BLaER1 (cell line): ENCODE measurements around the gene PRM2.

Experiments
- H3K27ac ChIP-seq: shearing (Covaris generic); formaldehyde crosslinking; 2 replicates; pipeline ENCODE4 v1.8.1; 2022
- H3K27me3 ChIP-seq: shearing (Covaris generic); formaldehyde crosslinking; 2 replicates; pipeline ENCODE4 v1.8.1; 2022
- H3K36me3 ChIP-seq: shearing (Covaris generic); formaldehyde crosslinking; 2 replicates; pipeline ENCODE4 v1.8.1; 2022
- H3K4me1 ChIP-seq: shearing (Covaris generic); formaldehyde crosslinking; 2 replicates; pipeline ENCODE4 v1.8.1; 2022
- H3K4me2 ChIP-seq: shearing (Covaris generic); formaldehyde crosslinking; 2 replicates; pipeline ENCODE4 v1.8.1; 2022
- H3K4me3 ChIP-seq: shearing (Covaris generic); formaldehyde crosslinking; 2 replicates; pipeline ENCODE4 v1.8.1; 2022
- H3K9ac ChIP-seq: shearing (Covaris generic); formaldehyde crosslinking; 2 replicates; pipeline ENCODE4 v1.8.1; 2022
- H3K9me3 ChIP-seq: shearing (Covaris generic); formaldehyde crosslinking; 2 replicates; pipeline ENCODE4 v1.8.1; 2022
- H4K20me1 ChIP-seq: shearing (Covaris generic); formaldehyde crosslinking; 2 replicates; pipeline ENCODE4 v1.8.1; 2022
- Cebpa-rat ChIP-seq: shearing (Covaris generic); IDR thresholded peaks from 2 replicates; pipeline ENCODE4 v1.8.1; 2022

The PRM2 gene

DNA sequence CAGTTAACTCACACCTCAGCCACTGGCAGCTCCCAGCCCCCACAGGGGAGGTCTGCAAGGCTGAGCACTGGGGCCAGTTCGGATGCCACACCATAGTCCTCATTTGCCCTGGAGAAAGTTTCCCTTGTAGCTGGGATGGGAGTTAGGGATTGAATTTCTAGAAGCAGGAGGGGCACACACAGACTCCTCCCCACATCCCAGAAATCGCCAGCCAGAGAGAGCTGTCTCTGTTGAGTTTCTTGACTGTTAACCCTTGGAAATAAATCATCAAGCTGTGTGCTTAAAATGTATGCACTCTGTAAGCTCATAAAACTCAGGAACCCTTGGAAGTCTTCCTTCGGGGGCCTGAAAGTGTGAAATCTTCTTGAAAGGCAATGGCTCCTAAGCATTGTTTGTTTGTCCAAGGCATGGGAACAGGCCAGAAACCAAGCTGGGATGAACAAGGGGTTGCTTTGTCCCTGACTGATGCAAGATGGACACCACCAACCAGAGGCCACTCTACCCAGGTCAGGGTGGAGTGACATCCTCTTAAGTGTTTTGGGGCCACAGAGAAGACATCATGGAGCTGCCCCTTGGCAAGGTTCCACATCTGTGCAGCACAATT, 2.5 kb downstream of the PRM2 start:
- H3K4me1 ChIP-seq, result peaks cover under 1% of the 10 kb centered on the region; the same call in 1 of the 2 replicates
- no peaks in the 10 kb centered on the region for H3K27me3 ChIP-seq
- no peaks in the 10 kb centered on the region for H3K36me3 ChIP-seq
- no peak overlapping the region for H3K4me2 ChIP-seq
- no peak overlapping the region for H3K27ac ChIP-seq
- no peaks in the 10 kb centered on the region for H3K9me3 ChIP-seq
- H3K4me3 ChIP-seq, result no peak overlapping the region
- TF ChIP-seq Cebpa-rat, result no peak
- no peaks in the 10 kb centered on the region for H4K20me1 ChIP-seq
- H3K9ac ChIP-seq, result no peak overlapping the region

- Histone ChIP-seq H3K4me1 (no peaks in the 10 kb centered on the region), H3K36me3 (no peaks in the 10 kb centered on the region), H3K9ac (no peak within 1 kb of the TSS), H3K27me3 (no peaks in the 10 kb centered on the region), H3K27ac (no peak within 1 kb of the TSS), H3K4me3 (no peak within 1 kb of the TSS), H3K9me3 (no peaks in the 10 kb centered on the region), H4K20me1 (no peaks in the 10 kb centered on the region), H3K4me2 (no peak within 1 kb of the TSS)
- TF ChIP-seq Cebpa-rat, result no peak
These were observed 3.2 kb downstream of the PRM2 start, which contains the start of gene PRM3 for GRCh38 chr16:11272921-11273720. PRM3 (minus strand) TSS chr16:11273629; CDS start chr16:11273595, 34 bp downstream.

GRCh38 chr16:11272484-11272883, 3.8 kb downstream of the PRM2 start:
- H3K27ac ChIP-seq, result no peak overlapping the region
- no peak for TF ChIP-seq Cebpa-rat
- H3K4me3 ChIP-seq, result no peak overlapping the region
- no peak overlapping the region for H3K4me2 ChIP-seq
- no peak overlapping the region for H3K9ac ChIP-seq
- no peaks in the 10 kb centered on the region for H3K36me3 ChIP-seq
- no peaks in the 10 kb centered on the region for H4K20me1 ChIP-seq
- no peaks in the 10 kb centered on the region for H3K27me3 ChIP-seq
- H3K9me3 ChIP-seq, result no peaks in the 10 kb centered on the region
- no peaks in the 10 kb centered on the region for H3K4me1 ChIP-seq

- H3K4me2 ChIP-seq, result no peak overlapping the region
- no peak overlapping the region for H3K4me3 ChIP-seq
- H3K27me3 ChIP-seq, result no peaks in the 10 kb centered on the region
- no peaks in the 10 kb centered on the region for H3K9me3 ChIP-seq
- H3K27ac ChIP-seq, result no peak overlapping the region
- H3K36me3 ChIP-seq, result no peaks in the 10 kb centered on the region
- TF ChIP-seq Cebpa-rat, result no peak
- H4K20me1 ChIP-seq, result no peaks in the 10 kb centered on the region
- H3K4me1 ChIP-seq, result peaks cover 6% of the 10 kb centered on the region
- H3K9ac ChIP-seq, result no peak overlapping the region
These were observed 4.7 kb downstream of the PRM2 start for GRCh38 chr16:11271610-11272009.

DNA sequence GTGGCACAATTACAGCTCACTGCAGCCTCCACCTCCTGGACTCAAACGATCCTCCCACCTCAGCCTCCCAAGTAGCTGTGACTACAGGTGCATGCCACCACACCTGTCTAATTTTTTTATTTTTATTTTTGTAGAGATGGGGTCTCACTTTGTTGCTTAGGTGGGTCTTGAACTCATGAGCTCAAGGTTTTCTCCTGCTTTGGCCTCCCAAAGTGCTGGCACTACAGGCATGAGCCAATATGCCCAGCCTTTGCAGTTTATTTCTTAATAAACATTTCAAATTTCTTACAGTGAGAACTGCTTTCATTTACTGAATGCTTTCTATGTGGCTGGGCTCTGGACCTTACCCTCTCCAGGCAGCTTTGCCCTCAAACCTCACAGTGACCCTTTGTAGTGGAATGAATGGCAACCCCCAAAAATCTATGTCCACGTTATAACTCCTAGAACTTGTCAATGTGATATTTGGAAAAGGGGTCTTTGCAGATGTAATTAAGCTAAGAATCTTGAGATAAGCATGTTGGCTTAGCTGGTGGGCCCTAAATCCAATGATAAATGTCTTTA, 5.6 kb downstream of the PRM2 start:
- Histone ChIP-seq H3K27me3 (no peaks in the 10 kb centered on the region), H3K4me3 (no peak overlapping the region), H3K27ac (no peak overlapping the region), H3K9ac (no peak overlapping the region), H4K20me1 (no peaks in the 10 kb centered on the region), H3K4me2 (no peak overlapping the region), H3K4me1 (peaks cover 7% of the 10 kb centered on the region), H3K36me3 (no peaks in the 10 kb centered on the region), H3K9me3 (no peaks in the 10 kb centered on the region)
- no peak for TF ChIP-seq Cebpa-rat

DNA sequence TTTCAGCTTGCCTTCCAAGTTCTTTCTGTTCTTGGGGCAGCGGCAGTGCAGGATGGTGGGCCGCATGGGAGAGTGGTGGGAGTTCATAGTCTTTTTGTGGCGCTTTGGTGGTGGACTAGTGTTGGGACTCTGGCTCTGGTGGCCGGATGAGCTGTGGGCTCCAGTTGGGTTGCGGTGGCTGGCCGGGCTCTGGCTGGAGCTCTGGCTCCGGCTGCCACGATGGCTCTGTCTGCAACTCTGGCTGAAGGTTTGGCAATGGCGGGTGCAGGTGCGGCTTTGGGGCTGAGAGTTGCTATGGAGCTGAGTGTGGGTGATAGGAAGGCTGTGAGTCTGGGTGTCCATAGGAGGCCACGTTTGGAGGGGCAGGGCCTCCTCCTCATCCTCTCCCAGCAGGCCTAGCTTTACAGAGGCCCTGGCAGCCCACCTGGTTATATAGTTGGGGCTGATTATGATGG, 7.3 kb downstream of the PRM2 start, which contains the start of gene TNP2:
TNP2 (minus strand) TSS at position 405 of the 455 bp plus-strand sequence; CDS start at position 342, 63 bp downstream.
- no peak for TF ChIP-seq Cebpa-rat
- H3K9me3 ChIP-seq, result no peaks in the 10 kb centered on the region
- H3K36me3 ChIP-seq, result no peaks in the 10 kb centered on the region

GRCh38 chr16:11265124-11265523, 11.2 kb downstream of the PRM2 start:
- no peak for TF ChIP-seq Cebpa-rat
- Histone ChIP-seq H3K36me3 (no peaks in the 10 kb centered on the region), H4K20me1 (no peaks in the 10 kb centered on the region), H3K4me3 (no peak overlapping the region), H3K4me2 (no peak overlapping the region), H3K4me1 (peaks cover 29% of the 10 kb centered on the region), H3K27ac (no peak overlapping the region), H3K9me3 (no peaks in the 10 kb centered on the region), H3K9ac (no peak overlapping the region), H3K27me3 (no peaks in the 10 kb centered on the region)

More for the DNA sequence above, 7.3 kb downstream of the PRM2 start, which contains the start of gene TNP2:
- H4K20me1 ChIP-seq, result no peaks in the 10 kb centered on the region
- H3K4me1 ChIP-seq, result peaks cover 15% of the 10 kb centered on the region
- H3K27ac ChIP-seq, result no peak within 1 kb of the TSS
- no peak within 1 kb of the TSS for H3K4me2 ChIP-seq
- no peaks in the 10 kb centered on the region for H3K27me3 ChIP-seq
- no peak within 1 kb of the TSS for H3K9ac ChIP-seq
- H3K4me3 ChIP-seq, result no peak within 1 kb of the TSS

DNA sequence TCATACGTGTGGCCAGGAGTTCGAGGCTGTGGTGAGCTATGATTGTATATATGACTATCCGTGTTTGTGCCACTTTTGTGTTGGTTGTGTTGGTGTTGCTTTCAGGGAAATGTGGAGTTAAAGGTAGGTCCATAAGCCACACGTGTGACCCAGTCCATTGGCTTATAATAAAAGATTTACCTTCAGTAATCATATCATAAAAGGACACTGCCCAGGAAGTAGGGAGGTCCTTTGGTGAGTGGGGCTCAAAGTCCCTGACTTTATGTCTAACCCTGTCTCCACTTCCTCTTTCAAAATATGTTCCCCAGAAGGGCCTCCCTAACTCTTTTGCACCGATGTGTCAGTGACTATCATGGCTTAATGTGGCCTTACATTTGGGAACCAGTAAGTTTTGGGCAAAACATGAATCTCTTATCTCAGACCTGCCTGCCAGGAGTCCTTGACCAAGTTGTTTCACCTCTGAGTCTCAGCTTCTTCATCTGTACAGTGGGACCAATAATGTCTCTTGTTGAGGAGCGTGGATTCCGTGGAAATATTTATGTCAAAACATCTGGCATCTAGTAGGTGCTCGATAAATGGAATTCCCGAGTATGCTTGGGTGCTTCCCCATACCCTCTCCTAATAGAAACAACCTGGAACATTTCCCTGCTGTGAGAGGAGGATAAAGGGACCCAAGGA, 12.0 kb downstream of the PRM2 start:
- H3K27ac ChIP-seq, result peak overlapping the region; percentile 51
- H3K27me3 ChIP-seq, result no peaks in the 10 kb centered on the region
- no peaks in the 10 kb centered on the region for H3K36me3 ChIP-seq
- H3K4me2 ChIP-seq, result peak overlapping the region; percentile 59
- peaks cover 34% of the 10 kb centered on the region for H3K4me1 ChIP-seq
- no peak overlapping the region; the same call in 1 of the 2 replicates for H3K9ac ChIP-seq
- H4K20me1 ChIP-seq, result no peaks in the 10 kb centered on the region
- no peaks in the 10 kb centered on the region for H3K9me3 ChIP-seq
- TF ChIP-seq Cebpa-rat, result no peak
- no peak overlapping the region for H3K4me3 ChIP-seq

- H3K9me3 ChIP-seq, result no peaks in the 10 kb centered on the region
- H3K9ac ChIP-seq, result peak overlapping the region; percentile 23; the same call in 1 of the 2 replicates
- no peak overlapping the region for H3K4me3 ChIP-seq
- no peaks in the 10 kb centered on the region for H3K27me3 ChIP-seq
- no peaks in the 10 kb centered on the region for H3K36me3 ChIP-seq
- TF ChIP-seq Cebpa-rat, result no peak
- H3K4me1 ChIP-seq, result peaks cover 40% of the 10 kb centered on the region
- H4K20me1 ChIP-seq, result no peaks in the 10 kb centered on the region
- H3K27ac ChIP-seq, result peak overlapping the region; percentile 51
- H3K4me2 ChIP-seq, result peak overlapping the region; percentile 59
These were observed 12.5 kb downstream of the PRM2 start for GRCh38 chr16:11263737-11264136.
